HG02623 (cell line): ENCODE data around the gene ANKRD18B.
"Not testable (repeated sequence)": the region's sequence is repeated elsewhere in the genome, so short reads cannot be mapped to it uniquely, and the experiment has no call there.

Source experiments
- ATAC-seq: cut with Tn5 transposase; IDR thresholded peaks from one replicate; pipeline ENCODE4 v1.9.1; 2021; ENCODE audit warnings: moderate library complexity; ENCODE audit not compliant: unreplicated experiment

ANKRD18B gene

GRCh38 chr9:33523397-33524305 lies at the start of gene ANKRD18B:
Gene ANKRD18B (plus strand): TSS chr9:33524251. CDS start chr9:33524490, 239 bp downstream.
- ATAC-seq, result not testable (repeated sequence)

GRCh38 chr9:33475357-33475756 lies 48.7 kb upstream of the ANKRD18B start:
- no peak for ATAC-seq

- no peak for ATAC-seq
Measured at GRCh38 chr9:33476503-33476902, 47.5 kb upstream of the ANKRD18B start.

GRCh38 chr9:33480106-33480505 lies 43.9 kb upstream of the ANKRD18B start:
- ATAC-seq, result no peak

- no peak for ATAC-seq
Measured at GRCh38 chr9:33480976-33481375, 43.1 kb upstream of the ANKRD18B start.

- ATAC-seq, result not testable (repeated sequence)
Measured at GRCh38 chr9:33485312-33485711, 38.7 kb upstream of the ANKRD18B start.

GRCh38 chr9:33489066-33489465 lies 35.0 kb upstream of the ANKRD18B start:
- ATAC-seq, result no peak

- not testable (repeated sequence) for ATAC-seq
Measured at GRCh38 chr9:33493819-33494218, 30.2 kb upstream of the ANKRD18B start.

- ATAC-seq, result no peak
Measured at GRCh38 chr9:33498387-33498786, 25.7 kb upstream of the ANKRD18B start.

- no peak for ATAC-seq
Measured at GRCh38 chr9:33506626-33507370, 17.3 kb upstream of the ANKRD18B start.

- no peak for ATAC-seq
Measured at GRCh38 chr9:33510262-33511183, 13.5 kb upstream of the ANKRD18B start.

GRCh38 chr9:33511184-33511517 lies 12.9 kb upstream of the ANKRD18B start:
- not testable (repeated sequence) for ATAC-seq

- ATAC-seq, result not testable (repeated sequence)
Measured at GRCh38 chr9:33512535-33512934, 11.5 kb upstream of the ANKRD18B start.

- not testable (repeated sequence) for ATAC-seq
Measured at GRCh38 chr9:33515342-33515995, 8.6 kb upstream of the ANKRD18B start.

- ATAC-seq, result not testable (repeated sequence)
Measured at GRCh38 chr9:33516397-33516796, 7.7 kb upstream of the ANKRD18B start.

GRCh38 chr9:33517373-33517772 lies 6.7 kb upstream of the ANKRD18B start:
- no peak for ATAC-seq

GRCh38 chr9:33517934-33518577 lies 6.0 kb upstream of the ANKRD18B start:
- ATAC-seq, result not testable (repeated sequence)

GRCh38 chr9:33521861-33522260 lies 2.2 kb upstream of the ANKRD18B start:
- ATAC-seq, result not testable (repeated sequence)

- no peak for ATAC-seq
Measured at GRCh38 chr9:33524306-33524947, 376 bp downstream of the ANKRD18B start.
